Measurements from ENCODE around the gene HEATR9.

The HEATR9 gene

DNA sequence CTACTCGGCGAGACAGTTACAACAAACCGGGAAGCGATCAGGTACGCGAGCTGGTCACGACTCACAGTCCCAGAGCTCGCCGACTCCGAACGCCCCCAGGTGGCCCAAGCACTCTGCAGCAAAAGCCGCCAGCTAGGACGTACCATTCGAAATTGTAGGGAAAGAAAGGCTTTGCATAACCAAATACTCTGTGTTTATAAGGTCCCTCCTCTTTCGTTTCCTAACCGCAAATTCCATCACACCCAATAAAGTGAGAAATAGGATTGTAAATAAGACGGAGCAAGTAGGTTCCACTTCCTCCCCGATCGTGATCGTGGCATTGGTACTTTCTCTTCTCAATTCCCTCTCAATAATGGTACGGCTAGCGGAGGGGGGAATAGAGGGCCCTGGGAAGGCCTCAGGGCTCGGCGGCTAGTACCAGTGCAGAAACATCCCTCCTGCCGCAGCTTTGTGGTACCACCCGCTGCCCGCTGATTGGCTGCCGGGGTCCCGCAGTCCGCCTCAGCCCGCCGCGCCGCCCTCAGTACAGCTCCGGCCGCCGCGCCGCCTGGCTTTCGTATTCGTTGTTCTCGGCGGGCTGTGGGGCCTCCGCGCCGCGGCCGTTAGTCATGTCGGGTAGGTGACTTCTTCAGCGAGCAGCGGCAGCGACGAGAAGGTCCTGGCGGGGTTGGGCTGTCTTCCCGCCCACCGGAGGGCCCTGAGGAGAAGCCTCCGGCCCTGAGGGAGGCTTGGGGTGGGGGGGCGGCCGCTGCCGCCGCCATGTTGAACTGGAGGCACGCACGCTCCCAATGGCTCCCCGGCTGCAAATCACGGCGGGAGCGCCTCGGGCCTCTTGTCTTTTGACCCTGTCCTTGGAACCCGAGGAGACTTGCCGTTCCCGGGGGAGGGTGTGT lies 59.5 kb downstream of the HEATR9 start, which contains the start of gene TAF15:
TSS of gene TAF15 (plus strand) at position 523 of the 893 bp plus-strand sequence. CDS start at position 609, 86 bp downstream.
- TF ChIP-seq CSDC2 (CRISPR knock-in tag; IDR thresholded peaks at IDR 0.05) (no peak), GLIS3 (CRISPR knock-in tag; IDR thresholded peaks at IDR 0.05) (0 out of 2 replicates have a peak, but pooled peaks have one; percentile 51)
- peak; percentile 96 for ATAC-seq

GRCh38 chr17:35808240-35808961 lies 60.3 kb downstream of the HEATR9 start:
- TF ChIP-seq TCF4 (CRISPR knock-in tag; IDR thresholded peaks at IDR 0.05; ENCODE audit: borderline replicate concordance) (no peak), ESRRG (CRISPR knock-in tag; IDR thresholded peaks at IDR 0.05) (no peak), TSHZ2 (CRISPR knock-in tag; IDR thresholded peaks at IDR 0.05) (no peak), ZFP3 (CRISPR knock-in tag; IDR thresholded peaks at IDR 0.05) (no peak), PATZ1 (CRISPR knock-in tag; IDR thresholded peaks at IDR 0.05; ENCODE audit: borderline replicate concordance) (no peak), SNAI2 (CRISPR knock-in tag; IDR thresholded peaks at IDR 0.05) (no peak), ARNTL (CRISPR knock-in tag; IDR thresholded peaks at IDR 0.05; ENCODE audit: borderline replicate concordance, low read depth) (no peak), PPARA (CRISPR knock-in tag; IDR thresholded peaks at IDR 0.05; ENCODE audit: borderline replicate concordance) (no peak), ZNF565 (CRISPR knock-in tag; conservative IDR thresholded peaks at IDR 0.05; ENCODE audit: low read depth) (no peak)
- TF ChIP-seq, protein P1, sequence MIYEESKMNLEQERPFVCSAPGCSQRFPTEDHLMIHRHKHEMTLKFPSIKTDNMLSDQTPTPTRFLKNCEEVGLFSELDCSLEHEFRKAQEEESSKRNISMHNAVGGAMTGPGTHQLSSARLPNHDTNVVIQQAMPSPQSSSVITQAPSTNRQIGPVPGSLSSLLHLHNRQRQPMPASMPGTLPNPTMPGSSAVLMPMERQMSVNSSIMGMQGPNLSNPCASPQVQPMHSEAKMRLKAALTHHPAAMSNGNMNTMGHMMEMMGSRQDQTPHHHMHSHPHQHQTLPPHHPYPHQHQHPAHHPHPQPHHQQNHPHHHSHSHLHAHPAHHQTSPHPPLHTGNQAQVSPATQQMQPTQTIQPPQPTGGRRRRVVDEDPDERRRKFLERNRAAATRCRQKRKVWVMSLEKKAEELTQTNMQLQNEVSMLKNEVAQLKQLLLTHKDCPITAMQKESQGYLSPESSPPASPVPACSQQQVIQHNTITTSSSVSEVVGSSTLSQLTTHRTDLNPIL (CRISPR knock-in tag; IDR thresholded peaks at IDR 0.05; ENCODE audit: low read depth), result no peak
- TF ChIP-seq, protein P2, sequence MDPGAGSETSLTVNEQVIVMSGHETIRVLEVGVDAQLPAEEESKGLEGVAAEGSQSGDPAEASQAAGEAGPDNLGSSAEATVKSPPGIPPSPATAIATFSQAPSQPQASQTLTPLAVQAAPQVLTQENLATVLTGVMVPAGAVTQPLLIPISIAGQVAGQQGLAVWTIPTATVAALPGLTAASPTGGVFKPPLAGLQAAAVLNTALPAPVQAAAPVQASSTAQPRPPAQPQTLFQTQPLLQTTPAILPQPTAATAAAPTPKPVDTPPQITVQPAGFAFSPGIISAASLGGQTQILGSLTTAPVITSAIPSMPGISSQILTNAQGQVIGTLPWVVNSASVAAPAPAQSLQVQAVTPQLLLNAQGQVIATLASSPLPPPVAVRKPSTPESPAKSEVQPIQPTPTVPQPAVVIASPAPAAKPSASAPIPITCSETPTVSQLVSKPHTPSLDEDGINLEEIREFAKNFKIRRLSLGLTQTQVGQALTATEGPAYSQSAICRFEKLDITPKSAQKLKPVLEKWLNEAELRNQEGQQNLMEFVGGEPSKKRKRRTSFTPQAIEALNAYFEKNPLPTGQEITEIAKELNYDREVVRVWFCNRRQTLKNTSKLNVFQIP (CRISPR knock-in tag; IDR thresholded peaks at IDR 0.05; ENCODE audit: borderline replicate concordance, low read depth), result no peak
- TF ChIP-seq, protein P3, sequence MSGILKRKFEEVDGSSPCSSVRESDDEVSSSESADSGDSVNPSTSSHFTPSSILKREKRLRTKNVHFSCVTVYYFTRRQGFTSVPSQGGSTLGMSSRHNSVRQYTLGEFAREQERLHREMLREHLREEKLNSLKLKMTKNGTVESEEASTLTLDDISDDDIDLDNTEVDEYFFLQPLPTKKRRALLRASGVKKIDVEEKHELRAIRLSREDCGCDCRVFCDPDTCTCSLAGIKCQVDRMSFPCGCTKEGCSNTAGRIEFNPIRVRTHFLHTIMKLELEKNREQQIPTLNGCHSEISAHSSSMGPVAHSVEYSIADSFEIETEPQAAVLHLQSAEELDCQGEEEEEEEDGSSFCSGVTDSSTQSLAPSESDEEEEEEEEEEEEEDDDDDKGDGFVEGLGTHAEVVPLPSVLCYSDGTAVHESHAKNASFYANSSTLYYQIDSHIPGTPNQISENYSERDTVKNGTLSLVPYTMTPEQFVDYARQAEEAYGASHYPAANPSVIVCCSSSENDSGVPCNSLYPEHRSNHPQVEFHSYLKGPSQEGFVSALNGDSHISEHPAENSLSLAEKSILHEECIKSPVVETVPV (CRISPR knock-in tag; IDR thresholded peaks at IDR 0.05), result no peak
- no peak for ATAC-seq

DNA sequence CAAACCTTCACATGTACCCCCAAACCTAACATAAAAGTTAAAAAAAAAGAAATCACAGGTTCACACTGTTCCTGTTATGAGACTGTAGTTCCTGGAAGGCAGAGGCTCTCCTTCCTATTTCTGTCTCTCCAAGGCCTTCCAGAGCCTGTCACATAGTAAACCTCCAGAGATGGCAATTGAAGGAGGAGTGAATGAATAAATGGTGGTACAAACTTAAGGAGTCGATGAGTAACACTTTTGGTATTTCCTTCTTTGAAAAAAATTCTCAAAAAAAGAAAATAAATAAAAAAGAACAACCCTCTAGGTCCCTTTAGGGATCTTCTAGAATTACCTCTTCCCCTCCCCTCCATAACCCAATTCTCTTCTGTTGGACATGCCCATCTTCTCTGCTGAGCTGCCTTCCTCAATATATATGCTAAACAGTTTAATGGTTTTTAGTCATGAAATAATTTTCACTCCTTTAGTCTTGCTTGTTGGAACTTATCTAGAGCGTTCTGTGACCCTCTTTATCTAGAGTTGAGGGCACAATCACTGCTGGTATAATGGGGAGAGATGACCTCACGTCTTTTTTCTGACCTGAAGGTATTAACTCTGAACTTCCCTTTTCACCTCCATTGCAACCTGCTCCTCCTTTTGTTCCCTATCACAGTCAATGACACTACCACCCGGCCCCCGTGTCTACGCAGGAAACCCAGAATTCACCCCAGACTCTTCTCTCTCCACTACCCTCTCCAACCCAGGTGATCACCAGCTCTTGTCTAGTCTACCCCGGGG lies 61.1 kb downstream of the HEATR9 start:
- ATAC-seq, result no peak
- TF ChIP-seq ZNF565 (CRISPR knock-in tag; conservative IDR thresholded peaks at IDR 0.05; ENCODE audit: low read depth) (no peak), ARNTL (CRISPR knock-in tag; IDR thresholded peaks at IDR 0.05; ENCODE audit: borderline replicate concordance, low read depth) (no peak), ZNF8 (CRISPR knock-in tag; IDR thresholded peaks at IDR 0.05) (no peak), RARB (CRISPR knock-in tag; IDR thresholded peaks at IDR 0.05) (no peak), TCF4 (CRISPR knock-in tag; IDR thresholded peaks at IDR 0.05; ENCODE audit: borderline replicate concordance) (no peak), GLIS3 (CRISPR knock-in tag; IDR thresholded peaks at IDR 0.05) (no peak), ISL1 (CRISPR knock-in tag; IDR thresholded peaks at IDR 0.05) (no peak), OSR1 (CRISPR knock-in tag; IDR thresholded peaks at IDR 0.05) (no peak), PATZ1 (CRISPR knock-in tag; IDR thresholded peaks at IDR 0.05; ENCODE audit: borderline replicate concordance) (no peak), SNAI2 (CRISPR knock-in tag; IDR thresholded peaks at IDR 0.05) (no peak)
- TF ChIP-seq, protein P1 (CRISPR knock-in tag; IDR thresholded peaks at IDR 0.05; ENCODE audit: low read depth), result no peak
- TF ChIP-seq, protein P3 (CRISPR knock-in tag; IDR thresholded peaks at IDR 0.05), result no peak
